ENCODE results near the gene DLX3.

DLX3 gene

DNA sequence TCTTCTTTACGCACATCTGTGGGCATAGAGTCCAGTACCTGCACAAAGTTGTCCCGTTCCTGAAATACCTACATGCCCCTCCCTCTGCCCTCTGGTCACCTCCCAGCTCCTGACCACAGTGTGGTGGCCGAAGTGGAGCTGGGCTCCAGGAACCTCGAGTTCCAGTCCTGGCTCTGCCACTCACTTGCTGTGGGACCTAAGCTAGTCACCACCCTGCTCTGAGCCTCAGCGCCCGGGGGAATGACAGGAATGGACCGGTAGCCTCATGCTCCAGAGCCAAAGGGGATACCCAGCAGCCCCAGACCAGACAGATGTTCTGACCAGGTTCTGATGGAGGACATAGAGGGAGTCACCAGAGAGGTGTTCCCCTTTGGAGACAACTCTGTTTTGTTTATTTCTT lies 34.2 kb upstream of the DLX3 start:
- no peak for DNase-seq (ENCODE audit: low read depth, low spot score)
- TF ChIP-seq, protein P1, sequence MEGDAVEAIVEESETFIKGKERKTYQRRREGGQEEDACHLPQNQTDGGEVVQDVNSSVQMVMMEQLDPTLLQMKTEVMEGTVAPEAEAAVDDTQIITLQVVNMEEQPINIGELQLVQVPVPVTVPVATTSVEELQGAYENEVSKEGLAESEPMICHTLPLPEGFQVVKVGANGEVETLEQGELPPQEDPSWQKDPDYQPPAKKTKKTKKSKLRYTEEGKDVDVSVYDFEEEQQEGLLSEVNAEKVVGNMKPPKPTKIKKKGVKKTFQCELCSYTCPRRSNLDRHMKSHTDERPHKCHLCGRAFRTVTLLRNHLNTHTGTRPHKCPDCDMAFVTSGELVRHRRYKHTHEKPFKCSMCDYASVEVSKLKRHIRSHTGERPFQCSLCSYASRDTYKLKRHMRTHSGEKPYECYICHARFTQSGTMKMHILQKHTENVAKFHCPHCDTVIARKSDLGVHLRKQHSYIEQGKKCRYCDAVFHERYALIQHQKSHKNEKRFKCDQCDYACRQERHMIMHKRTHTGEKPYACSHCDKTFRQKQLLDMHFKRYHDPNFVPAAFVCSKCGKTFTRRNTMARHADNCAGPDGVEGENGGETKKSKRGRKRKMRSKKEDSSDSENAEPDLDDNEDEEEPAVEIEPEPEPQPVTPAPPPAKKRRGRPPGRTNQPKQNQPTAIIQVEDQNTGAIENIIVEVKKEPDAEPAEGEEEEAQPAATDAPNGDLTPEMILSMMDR (IDR thresholded peaks at IDR 0.05; ENCODE audit: low read depth, low read length) = no peak
- in situ Hi-C loops (cut with HindIII; ENCODE audit: low sequenced_read_pairs) = no loop called here
- H3K4me3 ChIP-seq (ENCODE audit: low read depth, low read length) = no peak overlapping the region

- H3K4me3 ChIP-seq (ENCODE audit: low read depth, low read length) = no peak overlapping the region
- DNase-seq (ENCODE audit: low read depth, low spot score) = no peak
- in situ Hi-C loops (cut with HindIII; ENCODE audit: low sequenced_read_pairs) = no loop called here
- TF ChIP-seq, protein P1 (IDR thresholded peaks at IDR 0.05; ENCODE audit: low read depth, low read length) = no peak
Observed at GRCh38 chr17:50028736-50029120, 33.7 kb upstream of the DLX3 start.

- no peak overlapping the region for H3K4me3 ChIP-seq (ENCODE audit: low read depth, low read length)
- in situ Hi-C loops (cut with HindIII; ENCODE audit: low sequenced_read_pairs) = no loop called here
- TF ChIP-seq, protein P1 (IDR thresholded peaks at IDR 0.05; ENCODE audit: low read depth, low read length) = no peak
- peak; percentile 61 for DNase-seq (ENCODE audit: low read depth, low spot score)
Observed at GRCh38 chr17:50027881-50028735, 33.1 kb upstream of the DLX3 start.

DNA sequence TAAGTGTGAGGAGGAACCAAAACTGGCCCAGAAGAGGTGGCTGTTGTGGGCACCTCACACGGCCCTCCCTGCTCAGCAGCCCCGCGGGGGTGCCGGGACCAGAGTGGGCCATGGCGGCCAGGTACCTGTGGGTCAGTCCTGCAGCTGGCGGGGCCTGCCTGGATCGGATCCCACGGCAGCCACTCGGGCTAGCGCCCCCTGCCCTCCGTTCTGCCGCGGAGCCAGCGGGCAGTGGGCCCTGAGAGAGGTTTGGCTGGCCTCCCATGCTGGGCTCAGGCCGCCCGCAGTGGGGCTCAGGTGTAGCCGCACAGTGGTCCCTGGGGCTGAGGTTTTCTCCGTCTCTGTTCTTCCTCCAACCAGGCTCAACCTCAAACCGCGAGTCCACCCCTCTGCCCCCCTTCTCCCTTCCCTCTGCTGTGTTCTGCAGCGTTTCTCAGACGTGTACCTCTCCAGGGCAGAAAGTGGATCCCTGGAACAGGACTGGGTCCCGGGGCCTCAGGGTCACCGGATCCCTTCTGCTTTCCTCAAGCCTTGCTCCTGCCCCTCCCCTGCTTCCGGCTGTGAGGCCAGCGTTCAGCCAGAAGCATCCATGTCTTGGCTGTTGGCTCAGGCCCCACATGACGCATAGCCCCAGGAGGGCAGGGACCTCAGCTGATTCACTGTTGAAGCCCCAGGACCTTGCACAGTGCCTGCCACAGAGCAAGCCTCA lies 32.3 kb upstream of the DLX3 start:
- H3K4me3 ChIP-seq (ENCODE audit: low read depth, low read length) = peak overlapping the region; percentile 4
- DNase-seq (ENCODE audit: low read depth, low spot score) = peak; percentile 96
- in situ Hi-C loops (cut with HindIII; ENCODE audit: low sequenced_read_pairs) = no loop called here
- TF ChIP-seq, protein P1 (IDR thresholded peaks at IDR 0.05; ENCODE audit: low read depth, low read length) = peak; percentile 29

- DNase-seq (ENCODE audit: low read depth, low spot score) = peak; percentile 77
- peak overlapping the region; percentile 4 for H3K4me3 ChIP-seq (ENCODE audit: low read depth, low read length)
- in situ Hi-C loops (cut with HindIII; ENCODE audit: low sequenced_read_pairs) = no loop called here
- TF ChIP-seq, protein P1 (IDR thresholded peaks at IDR 0.05; ENCODE audit: low read depth, low read length) = peak; percentile 96
Observed at GRCh38 chr17:50026837-50027171, 31.8 kb upstream of the DLX3 start.

- in situ Hi-C loops (cut with HindIII; ENCODE audit: low sequenced_read_pairs) = no loop called here
- DNase-seq (ENCODE audit: low read depth, low spot score) = no peak
- no peak overlapping the region for H3K4me3 ChIP-seq (ENCODE audit: low read depth, low read length)
- TF ChIP-seq, protein P1 (IDR thresholded peaks at IDR 0.05; ENCODE audit: low read depth, low read length) = no peak
Observed at GRCh38 chr17:50026046-50026675, 31.1 kb upstream of the DLX3 start.

Data from astrocyte of the spinal cord (primary cell).